ENCODE results near the gene CIAO3.
A peak's percentile ranks its signal among the peaks of the same experiment; 100 is the strongest.
"Not testable (repeated sequence)": the region's sequence is repeated elsewhere in the genome, so short reads cannot be mapped to it uniquely, and the experiment has no call there.

CIAO3 gene

DNA sequence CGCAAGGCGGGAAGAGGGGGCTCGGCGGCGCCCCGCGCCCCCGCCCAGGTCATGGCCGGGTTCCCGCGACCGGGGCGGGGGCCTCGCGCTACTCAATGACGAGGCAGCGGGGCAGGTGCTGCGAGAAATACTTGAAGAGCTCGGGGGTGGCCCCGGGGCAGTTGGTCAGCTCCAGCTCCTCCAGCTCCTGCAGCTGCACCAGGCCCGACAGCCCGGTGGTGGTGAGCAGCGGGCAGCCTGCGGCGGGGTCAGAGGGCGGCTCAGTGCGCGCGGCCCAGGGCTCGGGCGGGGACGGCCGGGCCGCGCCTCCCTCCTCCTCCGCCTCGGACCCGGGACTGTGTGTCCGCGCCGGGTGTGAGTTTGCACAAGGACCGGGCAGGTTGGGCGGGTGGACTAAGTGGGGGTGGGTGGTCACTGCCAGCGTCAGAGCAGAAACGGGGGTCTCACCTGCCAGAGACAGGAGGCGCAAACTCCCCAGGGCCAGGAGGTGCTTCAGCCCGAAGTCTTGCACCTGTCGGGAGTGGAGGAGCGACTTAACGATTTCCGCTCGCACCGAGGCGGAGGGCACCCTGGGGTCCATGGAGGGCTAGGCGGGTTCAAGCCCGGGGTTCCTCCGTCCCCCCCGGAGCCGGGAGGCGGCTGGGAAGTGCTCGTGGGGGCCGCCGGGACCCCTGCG lies 46.5 kb downstream of the CIAO3 start:
- no peak for DNase-seq (ENCODE audit: low read depth in 2 of 2)

GRCh38 chr16:693766-694165 lies 47.0 kb downstream of the CIAO3 start:
- no peak for DNase-seq (ENCODE audit: low read depth in 2 of 2)

- DNase-seq (ENCODE audit: low read depth in 2 of 2): no peak
Measured at GRCh38 chr16:693364-693763, 47.4 kb downstream of the CIAO3 start.

- DNase-seq (ENCODE audit: low read depth in 2 of 2): no peak
Measured at GRCh38 chr16:692356-693108, 48.3 kb downstream of the CIAO3 start.

- not testable (repeated sequence) for DNase-seq (ENCODE audit: low read depth in 2 of 2)
Measured at GRCh38 chr16:691242-691641, 49.6 kb downstream of the CIAO3 start.

DNA sequence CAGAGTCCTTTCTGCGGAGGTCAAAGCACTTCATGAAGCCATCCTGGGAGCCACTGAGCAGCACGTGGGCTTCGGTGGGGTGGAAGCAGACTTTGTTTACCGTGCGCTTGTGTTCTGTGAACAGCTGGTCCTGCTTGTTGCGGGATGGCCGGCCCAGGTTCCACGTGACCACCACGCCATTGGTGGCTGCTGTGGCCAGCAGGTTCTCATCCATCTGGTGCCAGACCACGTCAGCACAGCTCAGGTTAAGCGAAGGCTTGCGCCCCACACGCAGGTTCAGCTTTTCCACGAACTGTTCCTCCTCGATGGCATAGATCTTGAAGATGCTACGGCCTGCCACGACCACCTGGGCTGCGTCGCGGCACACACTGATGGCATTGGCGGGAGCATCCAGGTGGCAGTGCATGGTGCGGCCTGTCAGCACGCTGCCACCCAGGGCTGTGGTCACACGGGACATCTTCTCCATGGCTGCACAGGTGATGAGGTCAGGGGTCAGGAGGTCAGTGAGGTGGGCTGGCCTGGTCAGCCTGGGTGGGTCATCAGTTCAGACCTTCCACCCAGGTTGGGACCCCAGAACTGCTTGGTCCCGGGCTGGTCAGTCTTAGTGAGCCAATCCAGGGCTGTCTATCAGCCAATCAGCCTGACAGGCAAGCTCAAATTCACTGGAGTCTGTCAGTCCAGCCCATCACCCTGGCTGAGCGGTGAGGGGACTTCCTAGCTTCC lies 51.5 kb downstream of the CIAO3 start:
- no peak for DNase-seq (ENCODE audit: low read depth in 2 of 2)

DNA sequence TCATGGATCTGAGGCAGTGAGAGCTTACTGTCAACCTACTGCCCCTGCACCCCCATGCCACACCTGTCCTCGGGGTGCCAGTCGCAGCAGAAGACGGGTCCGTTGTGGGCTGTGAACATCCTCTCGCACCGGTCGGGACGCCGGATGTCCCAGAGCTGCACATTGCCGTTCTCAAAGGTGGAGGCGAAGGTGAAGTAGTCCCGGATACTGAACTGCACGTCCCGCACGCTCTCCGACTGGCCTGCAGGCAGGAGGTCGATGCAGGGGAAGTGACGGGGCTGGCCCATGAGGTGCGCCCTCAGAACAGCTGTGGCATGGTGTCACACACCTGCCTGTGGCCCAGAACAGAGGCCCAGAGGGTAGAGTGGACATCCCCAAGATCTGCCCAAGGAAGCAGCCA lies 53.3 kb downstream of the CIAO3 start:
- DNase-seq (ENCODE audit: low read depth in 2 of 2): no peak

DNA sequence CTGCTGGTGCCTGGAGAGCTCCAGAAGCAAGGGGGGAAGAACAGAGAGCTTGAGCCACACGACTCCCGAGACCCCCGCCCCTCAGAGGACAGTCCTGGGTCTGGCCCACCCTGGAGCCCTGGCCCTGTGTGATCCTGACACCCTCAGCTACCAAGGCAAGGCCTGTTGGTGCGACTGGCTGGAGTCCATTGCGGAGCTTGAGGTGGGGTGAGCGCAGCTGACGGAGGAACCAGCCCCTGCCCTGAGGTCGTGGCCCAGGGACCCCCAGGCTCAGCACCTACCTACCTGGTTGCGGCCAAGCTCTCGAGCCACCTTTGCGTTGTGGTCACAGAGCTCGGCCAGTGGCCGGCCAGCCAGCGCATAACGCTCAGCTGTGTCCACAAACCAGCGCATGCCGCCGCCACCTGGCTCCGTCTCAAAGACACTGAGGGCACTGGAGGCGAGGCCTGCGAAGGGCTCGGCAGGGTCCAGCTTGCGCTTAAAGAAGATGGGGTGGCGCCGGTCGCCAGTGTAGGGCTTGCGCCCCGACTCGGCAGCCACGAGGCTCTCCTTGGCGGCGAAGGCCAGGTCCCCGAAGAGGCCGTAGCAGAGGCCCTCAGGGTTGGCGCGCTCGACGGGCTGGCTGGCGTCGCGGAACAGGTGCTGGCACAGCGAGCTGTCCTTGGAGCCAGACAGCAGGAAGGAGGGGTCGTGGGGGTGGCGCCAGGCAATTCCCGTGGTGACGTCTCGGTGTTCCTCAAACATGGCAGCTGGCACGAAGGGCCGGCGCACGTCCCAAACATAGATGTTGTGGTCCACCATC lies 54.1 kb downstream of the CIAO3 start:
- DNase-seq (ENCODE audit: low read depth in 2 of 2): no peak

DNA sequence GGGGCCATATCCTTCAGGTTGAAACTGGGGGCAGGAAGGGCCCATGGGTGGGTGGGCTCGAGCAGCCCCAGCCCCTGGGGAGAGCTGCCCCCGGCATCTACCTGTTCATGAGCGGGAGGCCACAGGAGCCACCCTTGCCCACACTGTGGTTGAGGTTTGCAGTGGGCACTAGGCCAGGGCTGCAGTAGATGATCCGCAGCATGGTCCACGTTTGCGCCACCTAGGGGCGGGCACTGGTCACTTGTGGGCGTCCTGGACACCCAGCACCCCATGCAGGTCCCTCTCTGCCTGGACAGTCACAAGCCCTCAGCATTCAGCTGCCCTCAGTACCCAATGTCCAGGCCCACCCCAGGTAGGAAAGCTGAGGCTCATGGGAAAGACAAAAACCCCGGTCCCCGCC lies 54.8 kb downstream of the CIAO3 start:
- no peak for DNase-seq (ENCODE audit: low read depth in 2 of 2)

DNA sequence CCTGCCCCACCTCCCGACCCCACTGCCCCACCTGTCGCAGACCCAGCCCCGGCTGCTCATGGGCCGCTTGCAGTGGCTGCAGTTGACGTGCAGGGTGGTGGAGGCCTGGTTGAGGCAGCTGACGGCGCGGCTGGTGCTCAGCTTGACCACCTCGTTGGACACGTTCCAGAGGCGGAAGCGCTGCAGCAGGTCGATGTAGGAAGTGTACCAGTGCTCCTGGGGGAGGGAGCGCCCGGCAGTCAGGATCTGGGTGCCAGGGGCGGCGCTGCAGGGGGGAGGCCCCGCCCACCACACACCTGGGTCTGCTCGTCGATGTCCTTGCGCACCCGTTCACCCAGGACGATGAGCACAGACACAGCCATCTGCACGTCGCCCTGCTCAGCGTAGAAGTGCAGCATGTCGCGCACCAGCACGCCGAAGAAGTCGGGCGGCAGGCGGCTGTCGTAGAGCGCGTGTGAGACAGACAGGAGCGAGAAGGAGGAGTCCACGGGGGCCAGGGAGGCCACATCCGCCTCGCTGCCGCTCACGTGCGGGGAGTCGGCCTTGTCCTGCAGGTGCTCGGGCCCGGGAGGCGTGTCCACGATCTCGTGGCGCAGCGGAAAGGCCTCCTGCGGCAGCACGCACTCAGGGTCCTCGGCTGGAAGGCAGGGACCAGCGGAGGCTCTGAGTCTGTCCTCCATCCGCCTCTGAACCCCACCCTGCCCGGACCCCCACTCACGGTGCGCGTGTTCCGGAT lies 55.7 kb downstream of the CIAO3 start:
- no peak for DNase-seq (ENCODE audit: low read depth in 2 of 2)

GRCh38 chr16:684071-684794 lies 56.6 kb downstream of the CIAO3 start, which contains the start of gene JMJD8:
TSS of gene JMJD8 (minus strand) at chr16:684334. CDS start at chr16:684319, 15 bp downstream.
- DNase-seq (ENCODE audit: low read depth in 2 of 2): peak; percentile 94 to 95

- no peak for DNase-seq (ENCODE audit: low read depth in 2 of 2)
Measured at GRCh38 chr16:683396-684070, 57.3 kb downstream of the CIAO3 start.

- no peak for DNase-seq (ENCODE audit: low read depth in 2 of 2)
Measured at GRCh38 chr16:682493-683395, 58.1 kb downstream of the CIAO3 start.

DNA sequence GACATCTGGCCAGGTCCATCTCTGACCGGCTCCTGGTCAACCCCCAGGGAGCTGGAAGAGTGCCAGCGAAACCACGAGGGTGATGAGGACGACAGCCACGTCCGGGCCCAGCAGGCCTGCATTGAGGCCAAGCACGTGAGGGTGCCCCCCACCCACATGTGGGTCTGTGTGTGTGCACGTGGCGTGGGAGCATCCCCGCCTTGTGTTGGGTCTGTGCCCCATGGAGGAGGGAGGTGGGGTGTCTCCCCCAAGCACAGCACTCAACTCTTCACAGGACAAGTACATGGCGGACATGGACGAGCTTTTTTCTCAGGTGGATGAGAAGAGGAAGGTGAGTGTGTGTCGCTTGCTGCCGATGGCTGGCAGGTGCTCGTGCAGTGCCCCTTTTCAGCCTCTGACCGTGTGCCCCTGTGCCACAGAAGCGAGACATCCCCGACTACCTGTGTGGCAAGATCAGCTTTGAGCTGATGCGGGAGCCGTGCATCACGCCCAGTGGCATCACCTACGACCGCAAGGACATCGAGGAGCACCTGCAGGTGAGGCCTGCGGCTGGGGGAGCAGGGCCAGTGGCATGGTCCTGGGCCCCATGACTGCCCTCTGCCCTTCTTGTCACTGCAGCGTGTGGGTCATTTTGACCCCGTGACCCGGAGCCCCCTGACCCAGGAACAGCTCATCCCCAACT lies 58.9 kb downstream of the CIAO3 start:
- DNase-seq (ENCODE audit: low read depth in 2 of 2): no peak

DNA sequence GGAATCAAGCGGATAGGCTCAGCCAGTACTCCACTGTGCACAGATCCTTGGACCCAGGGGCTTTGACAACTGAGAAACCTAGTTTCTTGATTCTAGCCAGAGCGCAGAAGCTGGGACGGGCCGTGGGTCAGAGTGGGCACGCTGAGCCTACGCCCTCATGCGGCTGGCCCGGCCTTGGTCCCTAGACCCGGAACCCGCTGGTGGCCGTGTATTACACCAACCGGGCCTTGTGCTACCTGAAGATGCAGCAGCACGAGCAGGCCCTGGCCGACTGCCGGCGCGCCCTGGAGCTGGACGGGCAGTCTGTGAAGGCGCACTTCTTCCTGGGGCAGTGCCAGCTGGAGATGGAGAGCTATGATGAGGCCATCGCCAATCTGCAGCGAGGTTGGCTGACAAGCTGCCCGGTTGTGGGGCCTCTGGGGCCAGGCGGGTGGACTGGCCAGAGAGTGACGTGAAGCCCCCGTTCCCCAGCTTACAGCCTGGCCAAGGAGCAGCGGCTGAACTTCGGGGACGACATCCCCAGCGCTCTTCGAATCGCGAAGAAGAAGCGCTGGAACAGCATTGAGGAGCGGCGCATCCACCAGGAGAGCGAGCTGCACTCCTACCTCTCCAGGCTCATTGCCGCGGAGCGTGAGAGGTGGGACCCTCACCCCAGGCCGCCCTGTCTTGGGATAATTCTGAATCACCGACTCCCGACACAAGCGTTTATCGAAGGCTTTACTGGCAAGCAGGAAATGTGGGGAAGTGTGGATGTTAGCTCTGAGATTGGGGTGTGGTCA lies 59.6 kb downstream of the CIAO3 start:
- no peak for DNase-seq (ENCODE audit: low read depth in 2 of 2)

DNA sequence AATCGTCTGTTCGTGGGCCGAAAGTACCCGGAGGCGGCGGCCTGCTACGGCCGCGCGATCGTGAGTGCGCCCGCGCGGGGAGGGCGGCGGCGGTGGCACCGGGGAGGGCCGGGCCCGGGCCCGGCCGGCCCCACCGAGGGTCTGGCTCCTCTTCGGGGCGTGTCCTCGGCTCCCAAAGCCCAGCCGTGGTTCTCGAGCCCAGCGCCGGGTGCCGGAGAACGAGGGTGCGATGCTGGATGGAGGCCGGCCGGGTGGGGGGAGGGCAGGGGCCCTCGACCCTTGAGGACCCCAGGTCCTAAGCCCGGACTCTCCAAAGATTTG lies 60.2 kb downstream of the CIAO3 start:
- DNase-seq (ENCODE audit: low read depth in 2 of 2): no peak

DNA sequence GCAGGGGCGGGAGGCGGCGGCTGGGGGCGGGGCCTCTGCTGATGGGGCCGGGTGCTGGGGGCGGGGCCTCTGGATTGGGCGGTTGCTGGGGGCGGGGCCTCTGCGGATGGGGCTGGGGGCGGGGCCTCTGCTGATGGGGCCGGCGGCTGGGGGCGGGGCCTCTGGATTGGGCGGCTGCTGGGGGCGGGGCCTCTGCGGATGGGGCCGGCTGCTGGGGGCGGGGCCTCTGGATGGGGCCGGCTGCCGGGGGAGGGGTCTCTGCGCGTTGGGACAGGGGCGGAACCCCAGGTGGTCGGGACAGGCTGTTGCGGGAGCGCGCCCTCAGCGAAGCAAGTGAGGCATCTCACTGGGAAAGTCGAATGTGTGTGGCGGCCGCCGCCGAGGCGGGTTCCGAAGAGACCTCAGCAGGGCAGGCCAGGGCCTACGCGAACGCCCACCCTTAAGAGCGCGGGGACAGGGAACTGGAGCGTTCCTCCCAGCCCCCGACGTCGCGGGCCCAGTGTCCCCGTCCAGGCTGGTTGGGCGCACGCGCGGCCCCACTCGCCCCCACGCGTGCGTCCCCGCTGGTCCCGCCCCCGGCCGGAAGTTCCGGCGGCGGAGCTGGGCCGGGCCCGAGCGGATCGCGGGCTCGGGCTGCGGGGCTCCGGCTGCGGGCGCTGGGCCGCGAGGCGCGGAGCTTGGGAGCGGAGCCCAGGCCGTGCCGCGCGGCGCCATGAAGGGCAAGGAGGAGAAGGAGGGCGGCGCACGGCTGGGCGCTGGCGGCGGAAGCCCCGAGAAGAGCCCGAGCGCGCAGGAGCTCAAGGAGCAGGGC lies 60.8 kb downstream of the CIAO3 start, which contains the start of gene STUB1:
TSS of gene STUB1 (plus strand) at position 597 of the 811 bp plus-strand sequence. CDS start at position 713, 116 bp downstream.
- peak; percentile 83 to 91 for DNase-seq (ENCODE audit: low read depth in 2 of 2)
